Measurements from ENCODE around the gene SETD1B.

- TF ChIP-seq EZH2 (IDR thresholded peaks at IDR 0.05; ENCODE audit: insufficient read depth, poor library complexity, severe bottlenecking) (no peak), EZH2phosphoT487 (IDR thresholded peaks at IDR 0.05; ENCODE audit: insufficient read depth, low read depth) (no peak)
Observed at GRCh38 chr12:121839993-121840761, 36.4 kb downstream of the SETD1B start.

All from GM23248 (cell line).